H1 (cell line): Measurements from ENCODE around the gene ELAVL1. TPM values are rescaled to one million over a fixed set of nuclear protein-coding genes. Genes with fewer than 3 reads are reported as not detected.

Experiments used
- CTCF ChIA-PET: fragments of 300-600 bp; sonication (Branson Sonifier 250); formaldehyde crosslinking; loops from one replicate; lab custom pipeline; 2021; ENCODE audit not compliant: partially characterized antibody; lab: Charles Lee
- POLR2A ChIA-PET: fragments of 300-600 bp; sonication (Branson Sonifier 250); formaldehyde crosslinking; loops from one replicate; lab custom pipeline; 2021; ENCODE audit warnings: inconsistent platforms; ENCODE audit not compliant: partially characterized antibody; lab: Charles Lee
- DNase-seq, 2 experiments: peaks; one replicate each; pipeline versions ENCODE4 v3.0.0 to v3.0.0-alpha.2; 2010 to 2022; ENCODE audit warnings: low spot score in 2 of 2, low read depth in 1 of 2, mixed read lengths in 1 of 2
- FAIRE-seq: peaks from 2 replicates; lab custom pipeline; 2011; peaks lifted over from hg19 to GRCh38; lab: Jason Lieb, UNC
- H2AFZ ChIP-seq: 2 replicates; pipeline ENCODE4 v1.8.1; 2012; ENCODE audit warnings: low read length, inconsistent platforms
- H2AK5ac ChIP-seq: 2 replicates; pipeline ENCODE4 v1.6.1; 2013; ENCODE audit warnings: low read depth, low read length
- H2BK120ac ChIP-seq: replicated peaks from 2 replicates; pipeline ENCODE3; 2013; ENCODE audit warnings: low read depth, low read length, inconsistent platforms
- H2BK12ac ChIP-seq: 2 replicates; pipeline ENCODE4 v1.6.1; 2013; ENCODE audit warnings: low read depth, low read length
- H2BK15ac ChIP-seq: 2 replicates; pipeline ENCODE4 v1.6.1; 2013; ENCODE audit warnings: low read length
- H2BK20ac ChIP-seq: 2 replicates; pipeline ENCODE4 v1.6.1; 2013; ENCODE audit warnings: low read length
- H2BK5ac ChIP-seq: 2 replicates; pipeline ENCODE4 v1.6.1; 2013; ENCODE audit warnings: low read depth, low read length
- H3K14ac ChIP-seq: 2 replicates; pipeline ENCODE4 v1.6.1; 2013; ENCODE audit warnings: inconsistent platforms; ENCODE audit not compliant: insufficient read length
- H3K18ac ChIP-seq: 2 replicates; pipeline ENCODE4 v1.6.1; 2013; ENCODE audit warnings: low read length; ENCODE audit errors: extremely low read depth
- H3K23ac ChIP-seq: 2 replicates; pipeline ENCODE4 v1.6.1; 2013; ENCODE audit warnings: inconsistent platforms; ENCODE audit not compliant: insufficient read length
- H3K23me2 ChIP-seq: 2 replicates; pipeline ENCODE4 v1.6.1; 2013; ENCODE audit warnings: low read depth, low read length
- H3K27ac ChIP-seq: 2 replicates; pipeline ENCODE4 v1.6.1; 2011; ENCODE audit warnings: low read depth, low read length, inconsistent platforms
- H3K27me3 ChIP-seq, 4 experiments: replicated peaks in 1 of 4; 1 replicate in 1 of 4; 2 replicates in 3 of 4; pipeline versions ENCODE4 v1.6.1 to v1.8.1; 2011 to 2013; ENCODE audit warnings: low read length in 3 of 4, mild to moderate bottlenecking in 3 of 4, inconsistent platforms in 2 of 4, mixed read lengths in 2 of 4, moderate library complexity in 1 of 4; ENCODE audit not compliant: control insufficient read depth in 3 of 4, insufficient read depth in 3 of 4; ENCODE audit errors: extremely low read depth in 1 of 4
- H3K36me3 ChIP-seq, 4 experiments: 2 replicates each; pipeline versions ENCODE4 v1.6.1 to v1.8.1; 2011 to 2013; ENCODE audit warnings: mild to moderate bottlenecking in 4 of 4, low read length in 3 of 4, moderate library complexity in 2 of 4, control low read depth in 1 of 4, inconsistent platforms in 1 of 4; ENCODE audit not compliant: insufficient read depth in 4 of 4, control insufficient read depth in 2 of 4
- H3K4ac ChIP-seq: replicated peaks from 2 replicates; pipeline ENCODE3; 2013; ENCODE audit warnings: low read length, low read depth, mixed read lengths, inconsistent platforms; ENCODE audit not compliant: insufficient read length
- H3K4me1 ChIP-seq, 4 experiments: replicated peaks in 1 of 4; 1 replicate in 1 of 4; 2 replicates in 3 of 4; pipeline versions ENCODE4 v1.6.1 to v1.8.1; 2011 to 2013; ENCODE audit warnings: low read length in 3 of 4, inconsistent platforms in 2 of 4, mixed read lengths in 1 of 4; ENCODE audit not compliant: insufficient read depth in 4 of 4, control insufficient read depth in 3 of 4
- H3K4me2 ChIP-seq, 2 experiments: 2 replicates each; pipeline versions ENCODE4 v1.6.1 to v1.8.1; 2011 to 2013; ENCODE audit warnings: low read depth in 2 of 2, low read length in 2 of 2, control low read depth in 1 of 2, inconsistent platforms in 1 of 2, mild to moderate bottlenecking in 1 of 2; ENCODE audit not compliant: insufficient read depth in 1 of 2
- H3K4me3 ChIP-seq, 4 experiments: fragments of 200-600, 300-600 bp in 1 of 4; sonication (generic), shearing (Covaris generic), sonication (Bioruptor Twin) in 1 of 4; 2 replicates each; pipeline versions ENCODE4 v1.5.1 to v1.8.1; 2011 to 2016; ENCODE audit warnings: low read length in 4 of 4, low read depth in 3 of 4, control low read depth in 2 of 4, inconsistent platforms in 2 of 4, mild to moderate bottlenecking in 2 of 4, mixed read lengths in 1 of 4, moderate library complexity in 1 of 4; ENCODE audit not compliant: insufficient read depth in 2 of 4; ENCODE audit errors: extremely low read depth in 1 of 4
- H3K56ac ChIP-seq: replicated peaks from 2 replicates; pipeline ENCODE3; 2013; ENCODE audit warnings: low read depth, mild to moderate bottlenecking, mixed read lengths, low read length, inconsistent platforms; ENCODE audit not compliant: insufficient read length
- H3K79me1 ChIP-seq: 2 replicates; pipeline ENCODE4 v1.6.1; 2013; ENCODE audit warnings: low read depth, low read length, control low read depth
- H3K79me2 ChIP-seq, 2 experiments: 2 replicates each; pipeline versions ENCODE4 v1.6.1 to v1.8.1; 2012 to 2013; ENCODE audit warnings: low read length in 2 of 2, mild to moderate bottlenecking in 2 of 2, inconsistent platforms in 1 of 2; ENCODE audit not compliant: insufficient read depth in 2 of 2, control insufficient read depth in 1 of 2
- H3K9ac ChIP-seq, 4 experiments: replicated peaks in 1 of 4; 1 replicate in 1 of 4; 2 replicates in 3 of 4; pipeline versions ENCODE4 v1.6.1 to v1.8.1; 2011 to 2013; ENCODE audit warnings: low read depth in 3 of 4, low read length in 3 of 4, control low read depth in 2 of 4, mild to moderate bottlenecking in 2 of 4, moderate library complexity in 2 of 4, inconsistent platforms in 1 of 4; ENCODE audit errors: extremely low read depth in 1 of 4
- H3K9me3 ChIP-seq, 2 experiments: 2 replicates each; pipeline versions ENCODE4 v1.6.1 to v1.8.1; 2012 to 2013; ENCODE audit warnings: mild to moderate bottlenecking in 2 of 2, moderate library complexity in 2 of 2, control low read depth in 1 of 2, inconsistent platforms in 1 of 2, low read depth in 1 of 2, low read length in 1 of 2, mixed read lengths in 1 of 2; ENCODE audit not compliant: insufficient read depth in 2 of 2
- H4K20me1 ChIP-seq, 2 experiments: replicated peaks in 1 of 2; 2 replicates each; pipeline versions ENCODE3 to v1.8.1; 2011 to 2013; ENCODE audit warnings: inconsistent platforms in 2 of 2, low read length in 2 of 2, mild to moderate bottlenecking in 1 of 2; ENCODE audit not compliant: insufficient read depth in 2 of 2, control insufficient read depth in 1 of 2
- H4K5ac ChIP-seq: 2 replicates; pipeline ENCODE4 v1.6.1; 2013; ENCODE audit warnings: low read length, low read depth, mixed read lengths, inconsistent platforms; ENCODE audit not compliant: insufficient read length
- H4K8ac ChIP-seq: 2 replicates; pipeline ENCODE4 v1.8.0; 2013; ENCODE audit warnings: mild to moderate bottlenecking, moderate library complexity, low read length, inconsistent platforms; ENCODE audit not compliant: insufficient read depth; ENCODE audit errors: extremely low read depth
- H4K91ac ChIP-seq: replicated peaks from 2 replicates; pipeline ENCODE3; 2013; ENCODE audit warnings: low read length, mixed read lengths, inconsistent platforms; ENCODE audit not compliant: insufficient read length
- FOSL1 ChIP-seq: IDR thresholded peaks from 2 replicates; pipeline ENCODE4 v1.6.1; 2011; ENCODE audit warnings: mild to moderate bottlenecking, low read depth, low read length, moderate library complexity; ENCODE audit not compliant: insufficient read depth
- POLR2AphosphoS5 ChIP-seq: IDR thresholded peaks from 2 replicates; pipeline ENCODE4 v1.6.1; 2011; ENCODE audit warnings: low read depth, low read length
- WGBS, 2 experiments: shearing (Covaris generic) in 1 of 2; methylation state at CpG; one replicate each; pipeline versions ENCODE4 v1.1.6 to v1.1.7; 2013 to 2015; ENCODE audit warnings: low lambda C conversion rate in 2 of 2, mixed read lengths in 2 of 2, inconsistent platforms in 1 of 2, low coverage in 1 of 2, missing lambda C conversion rate in 1 of 2; ENCODE audit not compliant: insufficient replicate concordance in 2 of 2, insufficient coverage in 1 of 2, insufficient read length in 1 of 2; ENCODE audit errors: extremely low coverage in 1 of 2, missing lambda C conversion rate in 1 of 2; 5-methylcytosine and 5-hydroxymethylcytosine counted together
- polyA plus RNA-seq, 7 experiments: library from polyadenylated mRNA; depleted of rRNA in 3 of 7; stranded (reverse) in 5 of 7; unstranded in 2 of 7; fragments of >200 nt in 5 of 7; fragments of 200-250 nt in 2 of 7; gene quantifications; 1 replicate in 5 of 7; 2 replicates in 1 of 7; 4 replicates in 1 of 7; pipeline versions ENCODE4 v1.2.1 to v1.2.3, GENCODE V29; 2011 to 2013; ENCODE audit warnings: missing spikeins in 2 of 7, mixed read lengths in 2 of 7
- total RNA-seq: library from RNA; stranded (reverse); fragmentation: NEBNext Ultra II Directional; extraction: Animal tissue kit (Norgen Biotek cat#: 25700); gene quantifications from 2 replicates; pipeline ENCODE4 v1.2.1, GENCODE V29; 2021

Gene ELAVL1
- total and polyA plus RNA-seq, 2 of the 8 experiments (the other 6 are each of a cell fraction or from before 2014, with no cell fraction given): 56.7 to 163 TPM

GRCh38 chr19:7997809-7998480 lies 7.5 kb downstream of the ELAVL1 start:
- H3K79me1 ChIP-seq: peaks cover 23% of the 10 kb centered on the region
- H3K18ac ChIP-seq: no peak overlapping the region
- no peak for FAIRE-seq
- no peak overlapping the region for H3K4ac ChIP-seq
- WGBS, 2 experiments: 92% methylated on average over 12 of the region's 12 CpGs; no CpG with 5 or more reads in 1 of the 2 experiments
- 0 out of 2 replicates have a peak, but pooled peaks have one; percentile 16 for TF ChIP-seq POLR2AphosphoS5
- no peak for TF ChIP-seq FOSL1
- no peak overlapping the region for H2BK12ac ChIP-seq
- no peak overlapping the region; a peak in 1 of 7 replicates for H3K9ac ChIP-seq
- no peak overlapping the region for H4K91ac ChIP-seq
- H4K20me1 ChIP-seq: peaks cover 53 to 72% of the 10 kb centered on the region in 2 experiments
- H3K27me3 ChIP-seq: no peaks in the 10 kb centered on the region
- peaks cover 2% of the 10 kb centered on the region; the same call in 1 of the 2 replicates for H3K23me2 ChIP-seq
- H3K27ac ChIP-seq: no peak overlapping the region
- POLR2A ChIA-PET: interaction anchor here (1.4 kb wide), 1 partner anchor 39 kb away, joined by 5 read pairs; no protein-coding TSS in a partner anchor
- no peak for DNase-seq
- no peak overlapping the region for H3K56ac ChIP-seq
- no peak overlapping the region for H3K23ac ChIP-seq
- H3K79me2 ChIP-seq: peaks cover 82 to 96% of the 10 kb centered on the region in 2 experiments
- no peak overlapping the region for H4K5ac ChIP-seq
- H2AK5ac ChIP-seq: no peak overlapping the region
- H3K36me3 ChIP-seq: peaks cover 0 to 2% (median 0%) of the 10 kb centered on the region in 4 experiments; a peak in 1 of 8 replicates
- H3K9me3 ChIP-seq: no peaks in the 10 kb centered on the region
- H2AFZ ChIP-seq: no peak overlapping the region
- H2BK120ac ChIP-seq: no peak overlapping the region
- H2BK5ac ChIP-seq: no peak overlapping the region
- H3K4me3 ChIP-seq: no peak overlapping the region
- H3K4me2 ChIP-seq: no peak overlapping the region
- CTCF ChIA-PET: interaction anchor here (0.6 to 1.8 kb wide), 10 partner anchors 12 to 137 kb away, joined by 3 to 5 read pairs (median 3); no protein-coding TSS in a partner anchor
- H3K4me1 ChIP-seq: peaks cover 6 to 7% (median 6%) of the 10 kb centered on the region in 4 experiments
- H2BK15ac ChIP-seq: no peak overlapping the region
- H2BK20ac ChIP-seq: no peak overlapping the region
- no peak overlapping the region for H3K14ac ChIP-seq
- no peak overlapping the region for H4K8ac ChIP-seq
